ENCODE data around the gene FBLN5.

GRCh38 chr14:91896419-91896818 is 51.1 kb downstream of the FBLN5 start:
- TF ChIP-seq CTCF (conservative IDR thresholded peaks at IDR 0.05 in 1 of 2, IDR thresholded peaks at IDR 0.05 in 1 of 2; ENCODE audit: low read depth in 1 of 2, low read length in 2 of 2) = no peak
- no peak for TF ChIP-seq EZH2 (IDR thresholded peaks at IDR 0.05; ENCODE audit: low read length, missing control alignments)

Data from fibroblast of lung (primary cell).